CD4-positive, alpha-beta memory T cell (primary cell): Measurements from ENCODE around the gene LMO1. TPM values are rescaled to one million over a fixed set of nuclear protein-coding genes. Genes with fewer than 3 reads are reported as not detected.
A peak's percentile ranks its signal among the peaks of the same experiment; 100 is the strongest.

Source experiments
- CTCF ChIA-PET: fragments of 350-600 bp; sonication (Branson Sonifier 250); formaldehyde crosslinking; loops from one replicate; lab custom pipeline; 2021; ENCODE audit warnings: inconsistent platforms; ENCODE audit not compliant: partially characterized antibody; lab: Charles Lee
- POLR2A ChIA-PET: fragments of 350-600 bp; sonication (Branson Sonifier 250); formaldehyde crosslinking; loops from one replicate; lab custom pipeline; 2021; ENCODE audit not compliant: partially characterized antibody; lab: Charles Lee
- DNase-seq, 5 donors: peaks; one replicate each; pipeline versions ENCODE4 v3.0.0 to v3.0.0-alpha.2; 2020 to 2022; ENCODE audit warnings: mixed read lengths in 1 of 5
- H3K27ac ChIP-seq: one replicate; pipeline ENCODE4 v1.7.0; 2013; ENCODE audit warnings: low read depth, low read length
- H3K27me3 ChIP-seq: 2 replicates; pipeline ENCODE4 v1.7.0; 2013; ENCODE audit warnings: mild to moderate bottlenecking, low read length, moderate library complexity; ENCODE audit not compliant: insufficient read depth
- H3K36me3 ChIP-seq: 2 replicates; pipeline ENCODE4 v1.7.0; 2013; ENCODE audit warnings: mild to moderate bottlenecking, low read length, moderate library complexity; ENCODE audit not compliant: insufficient read depth
- H3K4me1 ChIP-seq: 2 replicates; pipeline ENCODE4 v1.7.0; 2013; ENCODE audit warnings: mild to moderate bottlenecking, low read length, moderate library complexity; ENCODE audit not compliant: insufficient read depth
- H3K4me3 ChIP-seq, 2 donors: one replicate each; pipeline ENCODE4 v1.7.0; 2013; ENCODE audit warnings: low read length in 2 of 2, mild to moderate bottlenecking in 1 of 2
- H3K9me3 ChIP-seq, 2 donors: one replicate each; pipeline ENCODE4 v1.7.0; 2013; ENCODE audit warnings: low read length in 2 of 2, control low read depth in 1 of 2; ENCODE audit not compliant: control insufficient read depth in 1 of 2
- H3K27ac Mint-ChIP-seq, 7 donors: one replicate each; pipeline ENCODE4 v1.8.0; 2020 to 2021; ENCODE audit warnings: mixed read lengths in 7 of 7, mild to moderate bottlenecking in 6 of 7, inconsistent platforms in 3 of 7, moderate library complexity in 3 of 7
- H3K27me3 Mint-ChIP-seq, 2 donors: one replicate each; pipeline ENCODE4 v1.8.0; 2020 to 2021; ENCODE audit warnings: mixed read lengths in 2 of 2
- H3K36me3 Mint-ChIP-seq, 2 donors: one replicate each; pipeline ENCODE4 v1.8.0; 2020 to 2021; ENCODE audit warnings: mixed read lengths in 2 of 2, inconsistent platforms in 1 of 2, mild to moderate bottlenecking in 1 of 2
- H3K4me1 Mint-ChIP-seq, 4 donors: one replicate each; pipeline ENCODE4 v1.8.0; 2020 to 2021; ENCODE audit warnings: mixed read lengths in 4 of 4, mild to moderate bottlenecking in 1 of 4
- H3K4me3 Mint-ChIP-seq, 8 donors: one replicate each; pipeline ENCODE4 v1.8.0; 2020 to 2021; ENCODE audit warnings: mixed read lengths in 8 of 8, mild to moderate bottlenecking in 7 of 8, moderate library complexity in 6 of 8, inconsistent platforms in 3 of 8
- H3K9me3 Mint-ChIP-seq, 8 donors: one replicate each; pipeline ENCODE4 v1.8.0; 2020 to 2021; ENCODE audit warnings: mixed read lengths in 8 of 8, mild to moderate bottlenecking in 5 of 8, inconsistent platforms in 3 of 8, moderate library complexity in 1 of 8
- intact Hi-C: fragments of 100-400 bp; cut with micrococcal nuclease; formaldehyde crosslinking; loops from one replicate; pipeline ENCODE4 v1.15.1; 2023
- polyA plus RNA-seq, 2 donors: library from polyadenylated mRNA; unstranded; fragments of 300-500 nt; fragmentation: Illumina TruSeq; gene quantifications; one replicate each; pipeline ENCODE4 v1.2.3, GENCODE V29; 2021
- total RNA-seq, 2 experiments: library from RNA; stranded (reverse); gene quantifications; one replicate each; pipeline ENCODE4 v1.2.3, GENCODE V29; 2021

LMO1 gene
- total and polyA plus RNA-seq, 4 experiments from 2014 or later = not detected

DNA sequence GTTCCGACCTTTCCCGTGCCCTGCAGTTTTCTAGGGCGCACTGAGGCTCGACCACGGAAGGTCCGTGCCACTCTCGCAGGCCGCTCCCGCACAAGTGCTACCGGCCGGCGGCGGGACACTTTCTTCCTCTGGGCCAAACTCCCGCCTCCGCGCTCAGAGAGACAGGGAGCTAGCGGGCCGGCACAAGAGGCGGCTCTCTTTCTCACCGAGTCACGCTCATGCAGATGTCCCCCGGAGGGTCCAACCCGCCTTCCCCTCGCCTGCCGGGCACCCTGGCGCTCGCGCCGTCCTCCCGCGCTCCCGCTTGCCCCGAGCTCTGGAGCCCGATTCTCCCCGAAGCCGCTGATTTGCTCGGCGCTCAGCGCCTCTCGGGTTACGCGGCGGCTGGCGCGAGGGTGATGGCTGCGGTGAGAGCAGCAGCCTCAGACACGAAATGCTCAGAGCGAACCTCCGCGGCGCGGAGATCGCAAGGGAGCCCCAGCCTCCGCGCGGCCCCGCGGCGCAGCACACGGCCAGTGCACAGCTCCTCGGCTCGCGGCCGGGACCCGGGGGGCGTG lies 1.0 kb downstream of the LMO1 start:
- intact Hi-C loops = loop anchor here (1.0 to 5.0 kb wide), 2 partner anchors 37 to 255 kb away; no protein-coding TSS in a partner anchor
- H3K36me3 ChIP-seq = no peaks in the 10 kb centered on the region
- ChIA-PET CTCF (interaction anchor here (1.3 to 4.7 kb wide), 7 partner anchors 8 to 305 kb away, joined by 3 to 25 read pairs (median 8); no protein-coding TSS in a partner anchor), POLR2A (no interaction called here)
- DNase-seq = peak in 3 of 5 donors; percentile 10 to 20 (median 17)
- no peaks in the 10 kb centered on the region for H3K36me3 Mint-ChIP-seq
- H3K27me3 ChIP-seq = peaks cover 22% of the 10 kb centered on the region
- no peaks in the 10 kb centered on the region for H3K9me3 ChIP-seq
- peaks cover 10% of the 10 kb centered on the region for H3K4me1 ChIP-seq
- H3K27ac ChIP-seq = no peak overlapping the region
- no peak overlapping the region for H3K4me3 ChIP-seq
- peak overlapping the region in 7 of 8 donors; percentile 27 to 57 (median 46) for H3K4me3 Mint-ChIP-seq
- H3K27me3 Mint-ChIP-seq = peaks cover 23 to 59% of the 10 kb centered on the region in 2 donors
- H3K9me3 Mint-ChIP-seq = no peaks in the 10 kb centered on the region
- peaks cover 9 to 13% (median 10%) of the 10 kb centered on the region in 4 donors for H3K4me1 Mint-ChIP-seq
- H3K27ac Mint-ChIP-seq = no peak overlapping the region

DNA sequence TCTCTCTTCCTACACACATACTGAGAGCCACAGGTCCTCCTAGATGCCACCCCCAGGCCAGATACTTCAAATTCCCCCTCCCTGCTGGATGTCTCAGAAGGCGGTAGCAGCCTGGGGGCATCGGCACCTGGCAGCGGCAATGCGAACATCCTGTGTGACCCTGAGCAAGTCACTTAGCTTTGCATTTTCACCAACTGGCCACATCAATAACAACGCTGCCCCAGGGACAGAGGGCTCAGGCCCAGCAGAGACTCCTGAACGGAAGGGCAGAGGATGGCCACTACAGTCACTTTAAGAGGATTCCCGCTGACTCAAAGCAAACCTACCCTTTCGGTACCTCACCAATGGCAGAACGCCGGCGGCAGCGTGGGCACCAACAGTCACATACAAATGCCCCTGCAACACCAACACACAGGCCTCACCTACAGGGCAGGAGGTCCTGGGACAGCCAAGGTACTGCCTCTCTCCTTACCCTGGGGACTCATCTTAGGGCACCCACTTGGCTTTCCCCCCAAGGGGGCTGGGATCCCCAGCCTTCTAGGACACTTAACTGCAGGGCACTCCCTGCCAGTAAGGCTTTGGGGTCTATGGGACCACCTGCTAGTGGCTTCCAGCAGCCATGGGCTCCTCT lies 1.6 kb downstream of the LMO1 start:
- Mint-ChIP-seq H3K4me1 (peaks cover 9 to 13% (median 10%) of the 10 kb centered on the region in 4 donors), H3K27ac (peak overlapping the region in 1 of 7 donors; percentile 18), H3K36me3 (no peaks in the 10 kb centered on the region), H3K4me3 (peak overlapping the region in 5 of 8 donors; percentile 36 to 57 (median 46)), H3K27me3 (peaks cover 23 to 53% of the 10 kb centered on the region in 2 donors), H3K9me3 (no peaks in the 10 kb centered on the region)
- intact Hi-C loops = loop anchor here (5.0 kb wide), 1 partner anchor 255 kb away; no protein-coding TSS in a partner anchor
- Histone ChIP-seq H3K4me3 (no peak overlapping the region), H3K9me3 (no peaks in the 10 kb centered on the region), H3K4me1 (peaks cover 9% of the 10 kb centered on the region), H3K36me3 (no peaks in the 10 kb centered on the region), H3K27me3 (peaks cover 18% of the 10 kb centered on the region), H3K27ac (no peak overlapping the region)
- ChIA-PET POLR2A (no interaction called here), CTCF (interaction anchor here (3.4 to 4.7 kb wide), 2 partner anchors 14 to 34 kb away, joined by 22 to 25 read pairs; no protein-coding TSS in a partner anchor)
- DNase-seq = no peak

DNA sequence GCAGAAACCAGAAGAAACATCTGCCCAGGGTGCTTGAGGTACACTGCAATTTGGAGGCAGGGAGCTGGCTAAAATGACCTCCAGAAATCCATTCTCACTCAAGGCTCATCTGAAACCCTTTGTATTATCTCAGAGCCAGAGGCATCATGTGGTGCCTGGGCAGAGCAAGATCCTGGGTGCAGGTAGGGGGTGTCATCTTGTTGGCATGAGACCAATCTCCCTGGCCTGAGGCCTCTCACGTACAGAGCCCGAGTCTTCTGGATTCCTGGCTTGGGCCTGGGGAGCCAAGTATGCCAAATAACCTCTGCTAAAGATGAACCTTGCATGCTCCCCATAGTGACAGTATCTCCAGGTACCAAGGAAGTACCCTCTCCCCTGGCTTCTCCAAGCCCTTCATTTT lies 2.4 kb downstream of the LMO1 start:
- H3K4me1 Mint-ChIP-seq = peaks cover 9 to 13% (median 10%) of the 10 kb centered on the region in 4 donors
- no peak for DNase-seq
- Histone ChIP-seq H3K4me3 (no peak overlapping the region), H3K4me1 (peaks cover 9% of the 10 kb centered on the region), H3K9me3 (no peaks in the 10 kb centered on the region), H3K36me3 (no peaks in the 10 kb centered on the region), H3K27ac (no peak overlapping the region), H3K27me3 (peaks cover 18% of the 10 kb centered on the region)
- H3K36me3 Mint-ChIP-seq = no peaks in the 10 kb centered on the region
- no peaks in the 10 kb centered on the region for H3K9me3 Mint-ChIP-seq
- POLR2A ChIA-PET = no interaction called here
- intact Hi-C loops = loop anchor here (5.0 kb wide), 1 partner anchor 254 kb away; no protein-coding TSS in a partner anchor
- no peak overlapping the region for H3K27ac Mint-ChIP-seq
- peaks cover 23 to 51% of the 10 kb centered on the region in 2 donors for H3K27me3 Mint-ChIP-seq
- CTCF ChIA-PET = no interaction called here
- peak overlapping the region in 1 of 8 donors; percentile 46 for H3K4me3 Mint-ChIP-seq

DNA sequence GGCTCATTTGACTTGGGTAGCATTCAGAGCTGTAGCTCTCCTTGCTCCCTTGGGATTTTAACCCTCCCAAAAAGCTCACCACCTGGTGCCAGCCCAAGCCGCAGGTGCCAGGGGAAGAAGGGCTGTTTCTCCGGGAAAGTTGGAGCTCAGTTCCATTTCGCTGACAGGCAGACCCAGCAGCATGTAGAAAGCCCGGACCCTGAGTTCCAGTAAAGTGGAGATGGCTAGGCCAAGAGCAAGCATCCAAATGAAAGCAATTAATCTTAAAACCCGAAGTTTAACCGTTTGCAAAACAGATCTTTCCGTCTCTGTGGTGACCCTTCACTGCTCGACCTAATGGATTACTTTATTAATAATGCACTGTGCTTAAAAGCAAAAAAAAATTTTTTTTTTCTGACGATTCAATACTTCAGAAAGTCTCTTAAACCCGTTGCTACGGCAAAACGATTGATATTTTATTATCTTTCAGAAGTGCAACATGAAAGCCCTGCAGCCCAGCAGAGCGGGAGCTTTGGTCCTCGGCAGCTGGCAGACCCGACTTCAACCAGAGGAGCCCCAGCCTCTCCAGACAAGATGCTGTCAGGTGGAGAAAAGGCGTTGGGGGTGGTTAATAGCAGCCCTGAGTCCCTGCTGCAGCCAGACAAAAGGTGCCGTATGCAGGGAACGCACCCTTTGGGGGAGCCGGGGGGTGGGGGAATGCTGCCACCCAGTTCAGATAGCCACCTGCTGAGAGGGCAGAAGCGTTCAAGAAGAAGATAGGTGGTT lies 3.3 kb downstream of the LMO1 start:
- no peaks in the 10 kb centered on the region for H3K36me3 Mint-ChIP-seq
- no peak overlapping the region for H3K4me3 Mint-ChIP-seq
- H3K9me3 Mint-ChIP-seq = no peaks in the 10 kb centered on the region
- ChIA-PET POLR2A (no interaction called here), CTCF (no interaction called here)
- no peak overlapping the region for H3K27ac Mint-ChIP-seq
- H3K27me3 Mint-ChIP-seq = peaks cover 23 to 44% of the 10 kb centered on the region in 2 donors
- H3K4me3 ChIP-seq = no peak overlapping the region
- no peaks in the 10 kb centered on the region for H3K9me3 ChIP-seq
- H3K27ac ChIP-seq = no peak overlapping the region
- intact Hi-C loops = loop anchor here (5.0 kb wide), 1 partner anchor 253 kb away; no protein-coding TSS in a partner anchor
- H3K4me1 Mint-ChIP-seq = peaks cover 9 to 13% (median 10%) of the 10 kb centered on the region in 4 donors
- H3K27me3 ChIP-seq = peaks cover 18% of the 10 kb centered on the region
- DNase-seq = no peak
- peaks cover 9% of the 10 kb centered on the region for H3K4me1 ChIP-seq
- no peaks in the 10 kb centered on the region for H3K36me3 ChIP-seq

DNA sequence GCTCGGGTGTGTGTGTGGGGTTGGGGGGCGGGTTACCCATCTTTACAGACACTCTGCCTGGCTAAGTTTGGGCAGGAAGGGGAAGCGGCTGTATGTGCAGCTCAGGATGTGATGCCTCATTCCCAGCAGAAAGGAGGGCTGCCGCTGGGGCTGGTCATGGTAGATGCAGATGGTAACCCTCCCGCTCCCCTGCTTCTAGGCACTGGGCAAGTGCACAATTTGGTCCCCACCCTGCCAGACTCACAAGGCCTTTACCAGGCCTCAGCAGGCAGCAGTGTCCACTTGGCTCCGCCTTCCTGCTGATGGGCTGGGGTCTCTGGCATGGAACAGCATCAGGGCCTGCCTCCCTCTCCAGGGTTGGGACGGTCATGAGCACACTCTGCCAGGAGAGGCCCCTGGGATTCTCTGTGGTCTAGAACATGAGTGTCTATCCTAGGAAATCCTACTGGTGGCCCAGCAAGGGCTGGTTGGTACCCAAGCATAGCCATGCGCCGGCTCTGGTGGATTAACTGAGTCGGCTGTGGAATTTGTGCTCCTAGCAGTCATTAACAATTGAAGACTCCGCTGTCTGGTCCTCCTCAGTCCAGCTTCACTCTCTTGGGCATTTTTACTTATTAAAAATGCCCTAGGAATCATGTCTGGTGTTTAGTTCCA lies 4.2 kb downstream of the LMO1 start:
- ChIA-PET POLR2A (no interaction called here), CTCF (no interaction called here)
- Histone ChIP-seq H3K4me1 (peaks cover 9% of the 10 kb centered on the region), H3K27me3 (peaks cover 12% of the 10 kb centered on the region), H3K9me3 (no peaks in the 10 kb centered on the region), H3K4me3 (no peak overlapping the region), H3K27ac (no peak overlapping the region), H3K36me3 (no peaks in the 10 kb centered on the region)
- no peak for DNase-seq
- Mint-ChIP-seq H3K4me1 (peaks cover 9 to 12% (median 10%) of the 10 kb centered on the region in 4 donors), H3K4me3 (no peak overlapping the region), H3K36me3 (no peaks in the 10 kb centered on the region), H3K27ac (no peak overlapping the region), H3K9me3 (no peaks in the 10 kb centered on the region), H3K27me3 (peaks cover 17 to 39% of the 10 kb centered on the region in 2 donors)
- intact Hi-C loops = no loop called here

DNA sequence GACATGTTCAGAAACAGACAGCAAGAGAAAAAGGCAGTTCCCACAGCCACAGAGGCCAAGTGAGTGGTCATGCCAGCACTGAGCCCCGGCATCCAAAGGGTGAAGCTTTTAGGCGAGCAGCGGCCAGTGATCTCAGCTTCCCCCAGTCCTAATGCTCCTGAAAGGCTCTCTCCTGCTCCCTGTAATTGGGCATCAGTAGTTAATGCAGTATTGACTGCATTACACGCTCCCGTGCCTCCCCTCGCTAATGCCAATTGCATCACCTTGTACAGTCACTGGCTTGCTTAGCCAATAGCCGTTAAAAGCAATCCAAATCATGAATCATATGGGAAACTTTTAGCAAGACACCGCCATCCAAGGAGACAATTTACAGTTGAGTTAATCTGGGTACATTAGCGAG lies 4.9 kb downstream of the LMO1 start:
- peaks cover 4 to 6% (median 5%) of the 10 kb centered on the region in 4 donors for H3K4me1 Mint-ChIP-seq
- POLR2A ChIA-PET = no interaction called here
- H3K36me3 ChIP-seq = no peaks in the 10 kb centered on the region
- H3K4me3 Mint-ChIP-seq = no peak overlapping the region
- no peaks in the 10 kb centered on the region for H3K9me3 Mint-ChIP-seq
- H3K4me1 ChIP-seq = peaks cover 6% of the 10 kb centered on the region
- H3K27me3 Mint-ChIP-seq = peaks cover 11 to 33% of the 10 kb centered on the region in 2 donors
- no peak overlapping the region for H3K27ac ChIP-seq
- no peaks in the 10 kb centered on the region for H3K36me3 Mint-ChIP-seq
- intact Hi-C loops = no loop called here
- H3K27me3 ChIP-seq = peaks cover 6% of the 10 kb centered on the region
- CTCF ChIA-PET = interaction anchor here (1.0 kb wide), 1 partner anchor 12 kb away, joined by 3 read pairs; no protein-coding TSS in a partner anchor
- no peak overlapping the region for H3K4me3 ChIP-seq
- DNase-seq = no peak
- no peaks in the 10 kb centered on the region for H3K9me3 ChIP-seq
- no peak overlapping the region for H3K27ac Mint-ChIP-seq
